ENCODE results near the gene LZTR1. TPM values are rescaled to one million over a fixed set of nuclear protein-coding genes. Genes with fewer than 3 reads are reported as not detected.
A peak's percentile ranks its signal among the peaks of the same experiment; 100 is the strongest.

Gene LZTR1
- total RNA-seq, 4 donors from 2014 or later = 40.2 to 90.5 (median 59.3) TPM

- 95 to 98% methylated on average over 7 to 20 of the region's 20 CpGs for WGBS, 2 donors (ENCODE audit: low coverage in 1 of 2)
- intact Hi-C loops (cut with DNase I; ENCODE audit: low total_unique reads) (loop anchor here (5.0 kb wide), 1 partner anchor 78 kb away; no protein-coding TSS in a partner anchor), in situ Hi-C loops (cut with MboI; ENCODE audit: low pct_ligation_motif_present in 1 of 4, low pct_unique_long_range_greater_than_20kb in 1 of 4, low sequenced_read_pairs in 3 of 4) (loop anchor here in 1 of 4 donors (25.0 kb wide), 1 partner anchor 102 kb away; no protein-coding TSS in a partner anchor)
- Histone ChIP-seq H3K36me3 (no peaks in the 10 kb centered on the region), H3K27ac (peak overlapping the region in 1 of 4 donors; percentile 93), H3K27me3 (peaks cover 11% of the 10 kb centered on the region), H3K9me3 (no peaks in the 10 kb centered on the region), H3K4me3 (no peak overlapping the region), H3K4me1 (peaks cover 4 to 48% (median 34%) of the 10 kb centered on the region in 4 donors)
- TF ChIP-seq POLR2AphosphoS5 (IDR thresholded peaks at IDR 0.05) (no peak), POLR2A (IDR thresholded peaks at IDR 0.05) (no peak), CTCF (IDR thresholded peaks at IDR 0.05) (no peak), EP300 (IDR thresholded peaks at IDR 0.05; ENCODE audit: low read depth) (no peak)
- no peak for DNase-seq
Measured at GRCh38 chr22:20959578-20960461, 22.3 kb upstream of the LZTR1 start.

GRCh38 chr22:20960609-20961008 is 21.5 kb upstream of the LZTR1 start:
- no peak overlapping the region for H3K4me3 ChIP-seq
- in situ Hi-C loops (cut with MboI; ENCODE audit: low pct_ligation_motif_present in 1 of 4, low pct_unique_long_range_greater_than_20kb in 1 of 4, low sequenced_read_pairs in 3 of 4) = loop anchor here in 1 of 4 donors (25.0 kb wide), 1 partner anchor 102 kb away; no protein-coding TSS in a partner anchor
- intact Hi-C loops (cut with DNase I; ENCODE audit: low total_unique reads) = no loop called here
- 93% methylated on average over 4 of the region's 4 CpGs; no CpG with 5 or more reads in 1 of the 2 donors for whole genome bisulfite sequencing, 2 donors (ENCODE audit: low coverage in 1 of 2)
- H3K27me3 ChIP-seq = peaks cover 14% of the 10 kb centered on the region
- no peak for DNase-seq
- no peak overlapping the region for H3K27ac ChIP-seq
- H3K4me1 ChIP-seq = peaks cover 4 to 46% (median 36%) of the 10 kb centered on the region in 4 donors
- no peaks in the 10 kb centered on the region for H3K36me3 ChIP-seq
- H3K9me3 ChIP-seq = no peaks in the 10 kb centered on the region
- TF ChIP-seq CTCF (IDR thresholded peaks at IDR 0.05) (no peak), EP300 (IDR thresholded peaks at IDR 0.05; ENCODE audit: low read depth) (no peak), POLR2A (IDR thresholded peaks at IDR 0.05) (no peak), POLR2AphosphoS5 (IDR thresholded peaks at IDR 0.05) (no peak)

GRCh38 chr22:20962491-20962945 is 19.6 kb upstream of the LZTR1 start:
- Histone ChIP-seq H3K27ac (no peak overlapping the region), H3K9me3 (no peaks in the 10 kb centered on the region), H3K4me1 (peaks cover 10 to 60% (median 48%) of the 10 kb centered on the region in 4 donors), H3K27me3 (peaks cover 14% of the 10 kb centered on the region), H3K36me3 (no peaks in the 10 kb centered on the region), H3K4me3 (no peak overlapping the region)
- in situ Hi-C loops (cut with MboI; ENCODE audit: low pct_ligation_motif_present in 1 of 4, low pct_unique_long_range_greater_than_20kb in 1 of 4, low sequenced_read_pairs in 3 of 4) = loop anchor here in 1 of 4 donors (25.0 kb wide), 1 partner anchor 100 kb away; no protein-coding TSS in a partner anchor
- intact Hi-C loops (cut with DNase I; ENCODE audit: low total_unique reads) = no loop called here
- 80 to 93% methylated on average over 1 to 6 of the region's 6 CpGs for WGBS, 2 donors (ENCODE audit: low coverage in 1 of 2)
- TF ChIP-seq EP300 (IDR thresholded peaks at IDR 0.05; ENCODE audit: low read depth) (no peak), CTCF (IDR thresholded peaks at IDR 0.05) (no peak), POLR2A (IDR thresholded peaks at IDR 0.05) (no peak), POLR2AphosphoS5 (IDR thresholded peaks at IDR 0.05) (no peak)
- DNase-seq = no peak

All from transverse colon (tissue), 4 donors.